ENCODE results near the gene CASS4.
"Not testable (repeated sequence)": the region's sequence is repeated elsewhere in the genome, so short reads cannot be mapped to it uniquely, and the experiment has no call there.

CASS4 gene

DNA sequence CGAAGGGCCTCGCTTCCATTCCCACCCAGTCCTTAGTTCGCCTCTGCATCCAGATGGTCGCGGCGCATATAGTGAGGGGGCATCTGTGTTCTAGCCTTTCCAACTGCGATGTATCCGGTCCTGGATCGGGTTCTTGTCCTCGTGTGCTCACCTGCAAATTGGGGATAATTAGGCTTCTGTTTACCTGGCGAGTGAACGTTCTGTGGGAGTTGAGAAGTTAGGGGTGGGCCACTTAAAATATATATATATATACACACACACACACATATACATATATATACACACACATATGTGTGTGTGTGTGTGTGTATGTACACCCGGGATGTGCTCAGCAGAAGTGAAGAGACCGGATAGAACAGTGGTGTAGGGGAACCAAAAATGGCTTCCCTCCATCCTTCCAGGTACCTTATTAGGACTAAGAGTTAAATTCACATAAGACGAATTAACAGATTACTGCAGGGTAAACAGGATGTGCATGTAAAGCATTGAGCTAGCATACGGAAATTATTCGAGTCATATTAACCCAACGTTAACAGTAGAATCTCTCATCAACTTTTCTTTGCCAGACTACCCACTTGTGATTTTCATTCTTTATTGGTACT, 19.1 kb upstream of the CASS4 start:
- DNase-seq = no peak

DNA sequence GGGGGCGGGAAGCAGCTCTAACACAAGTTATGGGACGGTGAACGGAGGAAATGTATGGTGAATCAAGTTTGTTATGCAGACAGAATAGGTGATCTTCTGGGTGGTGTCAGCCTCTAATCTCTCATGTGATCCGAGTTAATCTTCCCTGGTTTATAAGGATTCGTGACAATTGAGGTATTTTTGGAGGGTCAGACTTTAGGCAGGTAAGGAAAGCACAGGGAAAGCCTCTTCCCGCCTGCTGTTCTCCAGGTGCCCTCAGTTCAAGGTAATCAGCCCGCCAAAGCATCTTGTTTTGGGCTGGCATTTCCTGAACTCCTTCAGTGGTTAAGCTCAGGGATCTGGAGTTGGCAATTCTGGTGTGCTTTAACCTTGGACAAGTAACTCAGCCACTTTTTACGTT, 18.4 kb upstream of the CASS4 start:
- no peak for DNase-seq

DNA sequence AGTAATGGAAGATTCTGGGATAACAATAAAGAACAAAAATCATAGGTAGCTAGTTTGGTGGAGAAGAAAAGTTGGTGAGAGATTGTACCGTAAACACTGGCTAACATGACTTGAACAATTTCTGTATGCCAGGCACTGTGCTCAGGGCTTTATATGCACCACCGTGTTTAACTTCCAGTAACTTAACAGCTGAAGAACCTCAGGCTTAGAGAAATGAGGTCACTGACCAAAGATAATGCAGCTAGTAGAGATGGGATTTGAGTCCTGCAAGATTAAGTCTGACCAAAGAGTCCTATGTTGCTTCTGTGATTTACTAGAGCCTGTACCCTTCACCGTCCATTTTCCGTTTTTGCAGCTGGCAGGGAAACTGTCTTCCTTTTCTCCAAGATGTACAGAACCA, 16.9 kb upstream of the CASS4 start:
- no peak for DNase-seq

DNA sequence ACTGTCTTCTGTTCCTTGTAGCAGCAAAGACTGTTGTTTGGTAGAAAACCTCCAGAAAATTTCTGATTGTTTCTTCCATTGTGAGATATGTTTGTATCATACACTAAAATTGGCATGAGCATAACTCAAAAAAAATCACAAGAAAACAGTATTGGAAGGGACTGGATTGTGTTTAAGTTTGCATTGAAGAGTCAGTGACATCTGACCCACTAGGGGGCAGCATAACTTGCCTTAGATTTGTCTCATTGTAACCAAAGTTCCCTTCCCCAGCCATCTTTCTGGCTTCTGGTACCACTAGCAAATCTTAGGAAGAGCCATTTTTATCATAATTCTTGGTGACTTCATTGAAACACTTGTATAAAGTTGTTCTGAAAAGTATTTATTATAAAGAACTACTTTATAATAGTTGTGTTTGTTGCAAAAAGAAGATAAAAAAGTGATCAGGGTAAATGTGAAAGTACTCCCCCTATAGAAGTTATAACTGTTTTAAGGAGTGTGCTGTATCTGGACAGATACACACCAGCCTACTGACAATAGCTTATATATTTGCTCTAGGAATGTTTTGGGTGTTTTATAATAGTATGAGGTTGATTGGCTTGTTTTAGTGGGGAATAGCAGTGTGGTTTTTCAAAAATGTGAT, 11.9 kb upstream of the CASS4 start:
- DNase-seq = peak in 3 of 4 experiments; percentile 9 to 48 (median 25)

DNA sequence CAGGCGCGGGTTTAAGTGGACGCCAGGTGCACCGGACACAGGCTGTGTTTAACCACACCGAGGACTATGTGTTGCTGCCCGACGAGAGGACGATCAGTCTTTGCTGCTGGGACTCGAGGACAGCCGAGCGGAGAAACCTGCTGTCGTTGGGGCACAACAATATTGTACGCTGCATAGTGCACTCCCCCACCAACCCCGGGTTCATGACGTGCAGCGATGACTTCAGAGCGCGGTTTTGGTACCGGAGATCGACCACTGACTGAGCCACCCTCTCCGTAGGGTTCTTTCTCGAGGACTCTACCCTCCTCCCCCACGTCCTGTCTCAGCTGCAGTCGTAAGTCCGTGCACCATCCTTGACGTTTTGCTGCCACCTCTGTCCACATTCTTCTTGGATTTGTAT, 8.6 kb upstream of the CASS4 start:
- DNase-seq = no peak

DNA sequence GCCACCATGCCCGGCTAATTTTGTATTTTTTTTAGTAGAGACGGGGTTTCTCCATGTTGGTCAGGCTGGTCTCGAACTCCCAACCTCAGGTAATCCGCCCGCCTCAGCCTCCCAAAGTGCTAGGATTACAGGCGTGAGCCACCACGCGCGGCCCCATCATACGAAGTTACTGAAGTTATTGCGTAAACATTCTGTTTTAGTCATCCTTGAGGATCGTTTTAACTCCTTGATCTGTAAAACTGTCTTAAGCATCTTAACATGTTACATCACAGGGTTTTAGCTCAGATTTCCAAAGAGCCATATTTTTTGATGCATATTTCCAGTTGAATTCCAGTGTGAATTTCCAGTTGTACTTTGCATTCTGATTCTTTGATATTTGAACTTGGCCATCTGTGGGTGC, 6.7 kb upstream of the CASS4 start:
- DNase-seq = not testable (repeated sequence)

DNA sequence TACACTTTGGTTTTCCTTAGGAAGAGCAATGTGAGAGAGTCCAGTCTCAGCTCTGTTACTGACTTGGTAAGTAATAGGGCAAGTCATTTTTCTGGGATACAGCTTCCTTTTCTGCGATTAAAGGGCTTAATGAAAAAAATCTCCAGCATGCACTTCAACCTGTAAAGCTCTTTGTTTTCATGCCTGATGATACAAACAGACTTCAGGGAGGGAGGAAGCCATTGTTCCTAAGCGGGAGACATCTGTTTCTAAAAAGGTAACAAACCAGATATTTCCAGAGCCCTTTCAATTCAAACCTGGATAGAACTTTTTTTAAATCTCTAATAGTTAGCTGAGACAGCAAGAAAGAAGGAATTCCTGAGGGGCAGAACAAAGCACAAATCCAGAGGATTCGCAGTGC, 5.2 kb upstream of the CASS4 start:
- no peak for DNase-seq

DNA sequence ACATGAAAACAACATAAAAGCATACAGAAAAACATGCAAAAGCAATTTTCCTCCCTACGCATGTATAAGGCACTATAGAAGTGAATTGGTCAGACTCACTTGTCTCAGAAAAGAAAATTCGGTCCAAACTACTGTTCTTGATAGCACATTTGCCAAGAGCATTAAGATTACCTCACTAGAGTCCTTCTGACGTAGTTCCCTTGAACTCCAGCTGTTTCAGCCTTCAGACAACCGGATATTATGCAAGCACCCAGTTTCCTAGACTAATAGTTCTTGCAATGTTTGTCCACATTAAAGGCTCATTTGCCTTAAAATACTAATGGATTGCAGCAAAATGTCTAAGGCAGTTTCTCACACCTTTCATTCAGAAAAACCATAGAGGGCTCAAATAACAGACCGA, 2.5 kb upstream of the CASS4 start:
- DNase-seq = no peak

DNA sequence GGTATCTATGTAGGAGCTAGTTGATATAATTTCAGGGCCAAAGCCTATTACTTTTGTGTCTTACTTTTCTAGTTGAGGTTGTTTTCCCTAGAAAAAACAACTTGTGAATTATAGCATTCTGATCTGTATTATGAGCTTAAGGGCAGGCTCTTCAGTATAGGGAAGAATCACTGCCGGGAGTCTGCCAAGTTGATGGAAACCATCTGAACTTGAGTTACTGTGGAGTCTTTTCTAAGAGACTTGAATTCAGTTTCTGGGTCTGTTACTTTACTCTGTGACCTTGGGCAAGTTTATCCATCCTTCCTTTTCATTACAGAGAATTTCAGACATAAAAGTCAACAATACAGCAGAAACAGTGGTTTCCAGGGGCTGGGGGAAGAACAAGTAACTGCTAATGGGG, 2.1 kb upstream of the CASS4 start:
- no peak for DNase-seq

DNA sequence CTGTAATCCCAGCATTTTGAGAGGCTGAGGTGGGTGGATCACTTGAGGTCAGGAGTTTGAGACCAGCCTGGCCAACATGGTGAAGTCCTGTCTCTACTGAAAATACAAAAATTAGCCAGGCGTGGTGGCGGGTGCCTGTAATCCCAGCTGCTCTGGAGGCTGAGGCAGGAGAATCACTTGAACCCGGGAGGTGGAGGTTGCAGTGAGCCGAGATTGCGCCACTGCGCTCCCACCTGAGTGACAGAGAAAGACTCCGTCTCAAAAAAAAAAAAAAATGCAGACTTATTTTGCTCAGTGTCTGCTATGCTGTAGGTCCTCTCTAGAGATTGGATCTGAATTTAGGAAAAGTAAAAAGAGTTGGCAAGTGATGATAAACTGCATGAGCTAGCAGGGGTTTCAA, 773 bp upstream of the CASS4 start:
- DNase-seq = not testable (repeated sequence)

DNA sequence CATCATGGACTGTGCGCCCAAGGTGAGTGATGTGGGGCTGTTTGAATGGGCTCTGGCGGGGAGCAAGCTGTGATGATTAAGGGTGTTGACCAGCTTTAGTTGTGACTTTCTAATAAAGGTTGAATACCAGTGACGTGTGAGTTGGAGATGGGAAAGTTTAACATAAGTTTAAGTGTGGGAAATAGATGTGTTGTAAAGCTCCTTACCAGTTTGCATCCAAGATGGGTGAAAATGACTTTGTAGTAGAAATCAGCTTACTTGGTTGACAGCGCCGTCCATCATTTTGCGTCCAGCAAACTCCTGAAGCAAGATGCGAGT, 372 bp downstream of the CASS4 start:
- peak in 1 of 4 experiments; percentile 9 for DNase-seq

DNA sequence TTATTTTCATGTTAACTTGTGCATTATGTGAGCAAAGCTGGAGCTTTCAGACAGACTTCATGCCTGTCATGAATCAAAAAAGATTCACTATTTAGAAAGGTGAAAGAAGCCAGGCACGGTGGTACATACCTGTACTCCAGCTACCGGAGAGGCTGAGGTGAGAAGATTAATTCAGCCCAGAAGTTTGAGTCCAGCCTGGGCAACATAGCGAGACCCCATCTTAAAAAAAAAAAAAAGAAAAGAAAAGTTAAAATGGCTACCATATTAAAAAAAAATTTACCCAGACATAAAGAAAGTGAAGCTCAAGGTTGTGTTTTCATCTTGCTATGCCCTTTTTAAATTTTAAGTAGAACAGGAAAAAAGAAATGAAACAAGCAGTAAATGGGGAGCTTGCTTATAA, 889 bp downstream of the CASS4 start:
- DNase-seq = no peak

DNA sequence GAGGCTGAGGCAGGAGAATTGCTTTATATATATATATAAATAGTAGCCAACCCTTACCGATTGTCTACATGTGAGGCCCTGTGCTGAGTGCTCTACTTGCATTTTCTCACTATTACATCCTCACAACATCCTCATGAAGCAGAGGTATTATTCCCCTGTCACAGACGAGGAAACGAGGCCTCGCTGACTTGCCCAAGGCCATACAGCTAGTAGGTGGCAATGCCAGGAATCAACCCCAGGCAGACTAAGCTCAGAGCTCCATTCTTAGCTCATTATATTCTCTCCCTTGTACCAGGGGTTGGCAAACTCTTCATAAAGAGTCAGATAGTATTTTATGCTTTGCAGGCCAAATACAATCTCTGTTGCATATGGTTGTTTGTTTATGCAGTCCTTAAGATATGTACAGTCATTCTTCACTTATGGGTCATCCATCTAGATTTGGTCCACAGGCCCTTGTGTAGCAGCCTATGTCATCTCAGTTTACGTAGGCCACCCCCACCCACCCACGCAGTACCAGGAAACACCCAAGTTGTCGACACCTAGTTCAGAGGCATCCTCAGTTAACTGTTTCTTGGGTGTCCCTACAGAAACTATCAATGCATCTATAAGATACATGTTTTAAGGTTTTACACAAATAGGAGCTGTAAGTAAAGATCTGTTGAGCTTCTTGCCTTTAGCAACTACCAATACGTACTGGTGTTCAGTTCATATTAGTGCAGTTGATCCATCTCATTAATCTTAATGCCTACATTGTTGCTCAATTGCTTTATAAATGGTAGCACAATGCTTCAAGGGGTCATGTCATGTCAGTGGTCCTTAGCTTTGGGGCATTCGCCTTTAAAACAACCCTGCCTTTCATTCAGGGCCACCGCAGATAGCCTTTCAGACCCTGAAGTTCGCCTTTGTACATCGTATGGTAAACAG, 3.0 kb downstream of the CASS4 start:
- peak in 1 of 4 experiments; percentile 15 for DNase-seq

DNA sequence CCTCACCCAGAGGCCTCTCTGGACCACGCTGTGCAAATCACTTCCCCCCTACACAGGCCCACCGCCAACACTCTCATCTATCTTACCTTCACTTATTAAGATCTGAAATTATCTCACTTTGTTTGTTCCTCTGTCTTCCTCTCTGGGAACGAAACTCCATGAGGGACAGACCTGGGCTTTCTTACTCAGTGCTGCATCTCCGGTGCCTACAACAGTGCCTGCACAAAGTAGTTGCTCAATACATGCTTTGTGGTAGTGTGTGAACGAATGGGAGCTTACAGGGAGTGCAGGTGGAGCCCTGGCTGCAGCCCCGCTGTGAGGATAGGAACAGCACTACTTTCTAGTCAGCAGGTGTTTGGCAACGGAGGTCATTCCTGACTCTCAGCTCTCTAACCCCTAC, 5.3 kb downstream of the CASS4 start:
- DNase-seq = no peak

DNA sequence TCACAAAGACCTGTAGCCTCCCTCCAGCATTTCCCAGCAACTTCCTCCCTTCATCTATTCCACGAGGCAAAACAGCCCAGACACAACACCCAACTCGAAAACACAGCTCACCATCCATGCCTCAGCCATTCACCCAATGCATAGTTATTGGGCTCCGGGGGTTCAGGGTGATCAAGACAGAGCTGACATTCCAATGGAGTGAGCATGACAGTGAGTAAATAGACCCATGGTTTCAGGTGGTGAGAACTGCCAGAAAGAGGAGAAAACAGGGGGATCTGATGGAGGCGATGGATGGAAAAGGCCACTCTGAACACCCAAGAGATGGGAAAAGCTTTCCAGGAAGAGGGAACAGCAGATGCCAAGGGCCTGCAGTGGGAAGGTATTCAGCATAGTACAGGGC, 5.9 kb downstream of the CASS4 start:
- DNase-seq = no peak

DNA sequence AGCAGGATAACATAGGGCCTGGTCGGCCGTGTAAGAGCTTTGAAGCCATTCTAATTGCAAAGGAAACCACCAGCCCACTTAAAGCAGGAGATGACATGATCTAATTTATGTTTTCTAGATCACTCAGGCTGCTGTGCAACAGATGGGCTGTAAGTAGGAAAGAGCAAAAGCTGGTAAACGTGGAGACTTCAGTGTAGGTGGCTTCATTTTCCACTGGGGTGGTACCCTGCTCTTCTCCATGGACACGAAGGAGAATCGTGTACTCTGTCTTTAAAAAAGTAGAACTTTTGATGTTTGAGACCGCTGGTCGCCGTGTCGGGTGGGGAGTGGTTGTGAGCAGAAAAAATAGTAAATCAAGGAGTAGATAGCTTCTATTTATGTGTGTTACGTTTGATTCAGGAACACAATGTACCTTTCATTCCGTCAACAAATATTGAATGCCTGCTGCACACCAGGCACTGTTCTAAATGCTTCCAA, 6.4 kb downstream of the CASS4 start:
- DNase-seq = no peak

DNA sequence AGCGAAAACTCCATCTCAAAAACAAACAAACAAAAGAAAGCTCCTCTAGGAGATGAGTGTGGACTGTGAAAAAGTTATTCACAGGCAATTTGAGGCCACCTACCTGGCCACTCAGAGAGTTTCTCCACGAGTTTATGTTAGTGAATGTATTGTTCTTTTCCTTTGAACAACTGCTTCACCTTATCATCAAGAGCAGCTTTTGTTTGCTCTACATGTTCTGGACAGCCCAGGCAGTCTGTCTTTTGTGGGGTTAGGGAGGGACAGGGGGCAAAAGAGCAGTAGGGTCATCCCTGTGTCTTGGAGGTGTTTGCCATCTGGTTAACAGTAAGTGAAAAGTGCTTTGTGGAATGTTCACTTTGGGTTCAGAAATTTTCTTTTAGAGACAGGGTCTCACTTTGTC, 8.0 kb downstream of the CASS4 start:
- DNase-seq = no peak

DNA sequence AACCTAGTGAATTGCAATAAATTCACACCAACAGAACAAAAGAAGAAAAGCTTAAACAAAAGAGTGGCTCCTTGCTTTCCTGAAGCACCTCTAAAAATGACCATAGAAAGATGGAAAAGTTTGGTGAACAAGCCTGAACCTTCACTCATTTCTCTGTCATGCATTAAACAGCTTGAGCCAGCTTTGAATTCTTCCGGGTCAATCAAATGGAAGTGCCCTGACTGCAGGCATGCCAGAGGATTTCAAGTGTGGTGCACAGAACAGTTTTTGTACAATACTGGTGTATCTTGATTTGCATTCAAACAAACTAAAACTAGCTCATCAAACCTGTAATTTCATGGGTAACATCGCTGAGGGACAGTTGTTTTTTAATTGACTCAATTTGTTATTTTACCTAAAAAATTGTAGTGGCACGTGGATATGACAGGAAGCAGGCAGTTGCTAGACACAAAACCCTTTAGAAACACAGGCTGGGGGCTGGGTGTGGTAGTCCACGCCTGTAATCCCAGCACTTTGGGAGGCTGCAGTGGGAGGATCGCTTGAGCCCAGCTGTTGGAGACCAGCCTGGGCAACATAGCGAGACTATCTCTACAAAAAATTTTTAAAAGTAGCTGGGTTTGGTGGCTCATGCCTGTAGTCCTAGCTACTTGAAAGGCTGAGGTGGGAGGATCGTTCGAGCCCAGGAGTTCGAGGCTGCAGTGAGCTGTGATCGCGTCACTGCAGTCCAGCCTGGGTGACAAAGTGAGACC, 9.1 kb downstream of the CASS4 start:
- no peak for DNase-seq

DNA sequence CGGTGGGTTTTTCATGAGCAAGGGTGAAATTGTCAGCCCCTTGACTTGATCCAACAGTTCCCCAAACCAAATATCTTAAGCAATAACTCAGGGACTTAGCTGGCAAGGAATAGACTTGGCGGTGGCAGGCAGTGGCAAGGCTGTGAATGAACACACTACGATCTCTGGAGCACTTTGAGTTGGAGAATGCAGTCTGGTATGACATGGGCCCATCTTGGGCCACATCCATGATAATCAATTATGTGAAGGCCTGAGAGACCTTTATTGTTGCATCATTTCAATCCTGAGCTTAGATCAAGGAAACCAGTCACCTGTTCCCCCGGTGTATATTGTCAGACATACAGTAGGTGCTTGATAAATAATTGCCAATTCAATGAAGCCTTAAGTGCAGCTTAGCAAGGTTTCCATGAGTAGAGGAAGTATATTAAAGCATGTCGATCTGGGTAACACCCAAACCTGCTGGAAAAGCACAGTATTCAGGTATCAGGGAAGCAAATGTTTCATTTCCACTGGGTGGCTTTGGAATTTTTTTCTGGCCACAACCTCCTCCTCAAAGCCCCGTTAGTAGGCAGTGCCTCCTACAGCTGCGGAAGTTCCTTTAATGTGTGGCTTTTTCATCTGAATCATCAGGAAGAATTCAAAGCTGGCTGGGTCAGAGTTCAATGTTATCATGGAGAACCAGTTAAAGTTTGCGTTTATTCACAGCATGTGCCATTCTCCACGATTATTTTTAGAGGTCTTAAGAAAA, 10.2 kb downstream of the CASS4 start:
- no peak for DNase-seq

DNA sequence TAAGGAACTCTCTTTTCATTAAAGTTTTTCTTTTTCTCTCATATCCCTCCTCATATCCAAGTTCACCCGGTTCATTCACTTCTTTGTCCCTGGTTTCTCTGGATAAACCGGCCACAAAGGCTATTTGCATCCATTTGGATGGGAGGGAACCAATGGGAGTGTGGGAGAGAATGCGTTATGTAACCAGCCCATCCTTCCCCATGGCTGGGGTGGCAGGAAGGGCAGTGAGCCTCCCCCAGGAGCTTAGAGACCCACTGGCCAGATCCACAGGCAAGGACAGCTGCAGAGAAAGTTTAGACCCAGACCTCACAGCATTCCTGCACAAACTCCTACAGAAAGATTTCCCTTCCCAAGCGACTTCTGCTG, 10.7 kb downstream of the CASS4 start:
- DNase-seq = no peak

DNA sequence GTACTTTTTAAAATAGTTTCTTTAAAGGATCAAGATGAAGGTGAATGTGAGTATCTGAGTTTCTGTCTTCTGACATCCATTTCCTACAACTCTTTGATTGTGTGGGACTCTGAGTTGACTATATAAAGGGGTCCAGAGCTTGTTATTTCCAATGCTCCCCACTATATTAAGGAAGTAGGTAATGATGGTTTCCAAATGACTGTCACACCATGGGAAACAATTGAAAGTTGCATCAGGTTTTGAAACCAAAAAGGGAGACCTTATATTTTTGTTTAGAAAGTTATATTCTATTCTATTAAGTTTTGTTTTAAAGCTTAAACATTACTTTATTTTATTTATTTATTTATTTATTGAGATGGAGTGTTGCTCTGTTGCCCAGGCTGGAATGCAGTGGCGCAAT, 11.2 kb downstream of the CASS4 start:
- DNase-seq = no peak

DNA sequence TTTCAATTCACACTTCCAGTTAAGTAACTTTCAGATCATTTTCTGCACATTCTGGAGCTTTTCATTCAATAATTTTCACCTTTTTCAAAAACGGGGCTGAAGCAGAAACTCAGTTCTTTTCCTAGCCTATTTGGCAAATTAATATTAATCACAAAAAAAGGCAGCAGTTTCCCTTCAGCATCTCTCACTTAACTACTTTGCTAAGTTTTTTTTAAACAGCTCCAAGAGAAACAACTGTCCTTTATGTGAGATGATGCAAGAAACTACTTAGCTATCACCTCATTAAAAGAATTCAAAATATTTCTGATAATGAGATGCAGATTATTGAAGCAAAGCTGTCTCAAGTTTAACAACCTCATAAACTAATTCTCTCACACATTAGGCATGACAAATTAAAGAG, 11.8 kb downstream of the CASS4 start:
- no peak for DNase-seq

DNA sequence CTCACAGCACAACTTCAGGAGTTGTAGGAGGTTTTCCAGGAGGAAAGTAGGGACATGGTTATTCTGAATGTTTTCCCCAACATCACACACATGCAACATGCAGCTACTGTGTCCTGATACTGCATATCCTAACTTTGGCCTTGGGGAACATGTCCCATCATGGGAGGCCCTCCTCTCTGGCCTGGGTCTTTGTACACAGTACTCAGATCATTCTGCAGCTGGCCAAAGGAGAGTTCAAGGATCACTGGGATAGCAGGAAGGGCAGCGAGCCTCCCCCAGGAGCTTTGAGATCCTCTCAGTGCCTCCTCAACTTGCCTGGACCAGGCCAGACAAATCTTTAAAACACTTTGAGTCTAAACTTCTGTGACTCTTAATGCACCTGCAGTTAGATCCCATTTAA, 12.9 kb downstream of the CASS4 start:
- no peak for DNase-seq

All from activated naive CD4-positive, alpha-beta T cell (primary cell).